NCI-H146 treated with DMSO at 0.1 percent for 48 hours (cell line): ENCODE measurements around the gene MS4A10.
"Not testable (repeated sequence)": the region's sequence is repeated elsewhere in the genome, so short reads cannot be mapped to it uniquely, and the experiment has no call there.

Experiments
- DNase-seq: peaks from one replicate; lab custom pipeline; 2025; ENCODE audit not compliant: unreplicated experiment; lab: John Stamatoyannopoulos, UW

The MS4A10 gene

DNA sequence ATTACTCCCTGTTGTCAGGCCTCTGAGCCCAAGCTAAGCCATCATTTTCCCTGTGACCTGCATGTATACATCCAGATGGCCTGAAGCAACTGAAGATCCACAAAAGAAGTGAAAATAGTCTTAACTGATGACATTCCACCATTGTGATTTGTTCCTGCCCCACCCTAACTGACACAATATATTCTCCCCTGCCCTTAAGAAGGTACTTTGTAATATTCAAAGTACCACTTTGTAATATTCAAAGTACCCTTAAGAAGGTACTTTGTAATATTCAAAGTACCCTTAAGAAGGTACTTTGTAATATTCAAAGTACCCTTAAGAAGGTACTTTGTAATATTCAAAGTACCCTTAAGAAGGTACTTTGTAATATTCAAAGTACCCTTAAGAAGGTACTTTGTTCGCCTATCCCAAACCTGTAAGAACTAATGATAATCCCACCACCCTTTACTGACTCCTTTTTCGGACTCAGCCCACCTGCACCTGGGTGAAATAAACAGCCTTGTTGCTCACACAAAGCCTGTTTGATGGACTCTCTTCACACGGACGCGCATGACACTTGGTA lies 38.7 kb downstream of the MS4A10 start:
- not testable (repeated sequence) for DNase-seq

DNA sequence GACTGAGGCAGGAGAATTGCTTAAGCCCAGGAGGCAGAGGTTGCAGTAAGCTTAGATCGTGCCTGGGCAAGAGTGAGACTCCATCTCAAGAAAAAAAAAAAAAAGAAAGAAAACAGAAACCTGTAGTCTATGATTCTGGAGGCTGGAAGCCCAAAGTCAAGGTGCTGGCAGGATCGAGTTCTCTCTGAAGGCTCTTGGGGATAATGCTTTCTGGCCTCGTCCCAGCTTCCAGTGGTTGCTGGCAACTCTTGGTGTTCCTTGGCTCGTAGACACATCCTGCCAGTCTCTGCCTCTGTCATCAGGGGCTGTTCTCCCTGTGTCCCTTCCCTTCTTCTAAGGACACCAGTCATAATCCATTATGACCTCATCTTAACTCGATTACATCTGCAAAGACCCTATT lies 40.0 kb downstream of the MS4A10 start:
- no peak for DNase-seq

DNA sequence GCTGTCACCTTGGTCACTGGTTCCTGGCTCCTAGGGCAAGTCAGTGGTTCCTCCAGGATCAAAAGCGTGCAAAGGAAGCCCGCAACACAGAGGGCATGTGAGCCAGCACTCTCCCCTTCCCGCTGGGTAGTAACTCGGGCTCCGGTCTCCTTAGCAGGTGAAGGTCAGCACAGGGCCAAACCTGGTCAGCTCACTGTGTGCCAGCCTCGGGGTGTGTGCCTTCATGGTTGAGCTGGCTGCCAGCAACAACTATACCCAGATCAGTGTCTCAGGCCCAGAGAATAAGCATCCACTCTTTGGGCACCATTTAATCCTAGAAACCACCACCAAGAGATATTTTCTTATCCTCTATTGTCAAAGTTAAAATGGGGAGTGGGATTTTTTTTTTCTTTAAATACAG lies 40.7 kb downstream of the MS4A10 start:
- no peak for DNase-seq

DNA sequence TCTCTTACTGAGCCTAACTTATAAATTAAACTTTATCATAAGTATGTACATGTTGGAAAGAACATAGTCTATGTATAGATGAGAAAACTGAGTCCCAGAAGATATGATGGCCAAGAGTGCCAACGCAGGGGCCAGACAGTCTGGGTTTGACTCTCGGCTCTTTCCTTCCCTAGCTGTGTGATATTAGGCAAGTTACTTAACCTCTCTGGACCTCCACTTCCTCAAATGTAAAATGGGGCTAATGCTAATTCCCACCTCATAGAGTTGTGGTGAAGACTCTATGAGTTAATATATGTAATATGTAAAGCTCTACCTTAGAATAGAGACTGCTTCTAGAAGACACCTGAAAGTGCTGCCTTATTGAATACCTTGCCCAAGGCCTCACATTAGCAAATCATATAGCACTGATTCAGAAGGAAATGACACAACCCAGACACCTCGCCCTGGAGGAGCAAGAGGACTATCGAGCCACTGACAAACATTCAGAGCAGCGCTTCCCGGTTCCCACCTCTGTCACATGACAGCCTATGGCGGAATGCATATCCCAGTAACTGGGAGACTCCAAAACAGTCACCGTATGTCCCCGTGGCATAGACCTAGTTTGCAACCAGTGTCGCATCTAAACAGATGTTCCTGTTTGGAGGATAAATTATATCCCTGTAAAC lies 45.5 kb downstream of the MS4A10 start:
- DNase-seq = no peak

DNA sequence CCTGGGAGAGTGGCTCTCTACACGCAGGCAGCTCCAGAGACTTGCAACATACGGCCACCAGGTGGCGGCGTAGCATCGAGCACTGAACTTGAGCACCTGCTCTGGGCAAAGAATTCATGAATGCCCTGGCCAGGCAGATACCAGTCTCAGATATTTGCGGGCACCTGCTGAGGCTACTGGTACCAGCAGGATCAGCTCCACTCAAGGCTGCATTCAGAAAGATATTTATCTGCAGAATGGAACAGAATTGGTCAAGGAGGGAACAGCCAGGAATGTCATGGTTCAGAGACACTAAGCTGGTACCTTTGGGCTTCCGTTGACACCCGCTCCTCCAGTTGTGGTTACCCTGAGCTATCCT lies 46.0 kb downstream of the MS4A10 start:
- DNase-seq = peak; percentile 61

DNA sequence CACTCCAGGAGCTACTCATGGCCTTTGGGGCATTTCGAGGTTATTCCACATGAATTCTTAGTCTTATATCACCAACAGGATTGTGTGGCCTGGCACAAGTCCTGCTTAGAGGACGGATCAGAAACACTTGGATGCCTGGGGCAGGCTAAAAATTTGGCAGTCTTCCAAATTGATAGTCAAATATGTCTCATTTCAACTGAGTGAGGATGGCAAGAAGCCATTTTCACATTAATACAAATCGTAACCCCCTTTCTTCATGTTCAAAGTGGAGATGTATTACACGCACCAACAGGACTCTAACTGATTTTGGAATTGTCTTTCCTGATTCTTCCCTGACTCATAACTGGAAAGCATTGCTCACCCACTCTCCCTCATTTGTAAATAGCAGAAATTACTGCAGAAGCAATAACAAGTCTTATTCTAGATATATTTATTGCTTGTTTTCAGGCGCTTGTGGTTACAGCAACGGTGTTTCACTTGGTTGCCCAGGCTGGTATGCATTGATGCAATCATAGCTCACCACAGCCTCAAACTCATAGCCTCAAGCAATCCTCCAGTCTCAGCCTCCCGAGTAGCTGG lies 46.5 kb downstream of the MS4A10 start:
- no peak for DNase-seq

DNA sequence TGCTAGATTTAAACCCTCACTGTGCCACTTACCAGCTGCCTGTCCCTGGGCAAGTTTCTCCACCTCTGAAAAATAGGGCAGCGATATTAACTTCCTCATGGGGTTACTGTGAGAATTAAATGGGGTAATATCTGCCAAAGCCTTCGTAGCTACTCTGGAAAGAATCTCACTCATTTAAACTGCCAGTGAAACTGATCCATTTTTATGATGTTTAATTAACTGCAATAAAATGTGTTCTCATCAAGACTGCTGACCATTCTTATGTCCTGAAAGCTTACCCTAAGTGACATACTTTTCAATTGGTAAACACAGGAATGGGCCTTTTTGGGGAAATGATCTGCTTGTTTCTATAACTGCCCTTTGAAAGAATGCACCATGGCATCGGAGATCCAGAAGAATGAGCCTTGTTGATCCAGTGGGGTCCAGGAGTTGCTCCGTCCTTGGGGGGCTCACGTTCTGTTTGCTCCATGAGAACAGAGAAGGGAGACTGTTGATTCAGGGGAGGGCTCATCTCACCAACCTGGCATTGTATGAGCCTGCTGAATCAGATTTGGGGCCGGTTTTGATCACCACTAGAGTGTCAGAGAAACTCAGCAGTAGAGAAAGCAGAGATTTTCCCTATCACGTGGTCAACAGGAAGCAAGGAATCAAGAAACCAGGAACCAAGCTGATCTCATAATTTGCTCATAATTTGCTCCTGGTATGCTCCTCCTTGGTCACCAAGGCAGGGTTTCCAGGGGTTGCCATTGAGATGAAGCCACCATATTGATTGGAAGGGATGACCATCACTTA lies 49.8 kb downstream of the MS4A10 start:
- no peak for DNase-seq

DNA sequence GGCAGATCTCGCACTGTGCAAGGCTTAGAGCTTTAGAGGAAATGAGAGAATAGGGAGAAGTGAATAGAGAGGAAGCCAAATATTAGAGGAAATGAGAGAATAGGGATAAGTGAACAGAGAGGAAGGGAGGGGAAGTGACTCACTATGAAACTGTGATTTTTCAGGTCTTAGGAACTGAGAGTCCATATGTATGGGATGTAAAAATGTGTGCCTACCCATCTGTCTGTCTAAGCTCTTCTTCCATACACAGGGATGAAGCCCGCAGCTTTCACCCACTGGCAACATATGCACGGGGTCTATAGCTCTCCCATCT lies 50.4 kb downstream of the MS4A10 start:
- DNase-seq = no peak

DNA sequence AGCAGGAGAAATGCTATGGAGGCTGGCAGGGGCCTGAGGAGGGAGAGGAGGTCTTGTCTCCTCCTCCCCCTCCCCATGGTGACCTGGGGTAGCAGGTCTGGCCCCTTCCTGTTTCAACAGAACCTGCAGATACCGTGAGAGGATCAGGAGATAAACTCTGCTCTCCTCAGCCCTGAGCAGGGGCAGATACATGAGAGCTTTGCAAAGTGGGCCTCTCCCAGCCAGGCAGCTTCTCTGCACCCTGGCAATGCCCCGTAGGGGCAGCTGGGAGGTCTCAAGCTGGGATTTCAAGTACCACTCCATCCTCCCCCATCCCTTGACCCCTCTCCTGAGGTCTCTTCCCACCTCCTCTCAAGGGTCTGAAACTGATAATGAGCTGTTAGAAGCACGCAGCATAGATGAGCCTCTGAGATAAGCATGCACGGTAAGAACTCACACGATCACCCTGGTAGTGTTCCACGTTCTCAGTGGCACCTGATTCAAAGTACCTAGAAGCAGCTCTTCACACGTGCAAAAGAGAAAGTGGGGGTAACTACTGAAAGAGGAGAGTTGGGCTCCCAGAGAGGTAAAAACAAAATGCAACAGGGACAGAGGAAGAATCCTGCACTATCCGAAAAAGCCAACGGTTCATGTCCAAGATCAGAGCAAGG lies 51.9 kb downstream of the MS4A10 start:
- no peak for DNase-seq

DNA sequence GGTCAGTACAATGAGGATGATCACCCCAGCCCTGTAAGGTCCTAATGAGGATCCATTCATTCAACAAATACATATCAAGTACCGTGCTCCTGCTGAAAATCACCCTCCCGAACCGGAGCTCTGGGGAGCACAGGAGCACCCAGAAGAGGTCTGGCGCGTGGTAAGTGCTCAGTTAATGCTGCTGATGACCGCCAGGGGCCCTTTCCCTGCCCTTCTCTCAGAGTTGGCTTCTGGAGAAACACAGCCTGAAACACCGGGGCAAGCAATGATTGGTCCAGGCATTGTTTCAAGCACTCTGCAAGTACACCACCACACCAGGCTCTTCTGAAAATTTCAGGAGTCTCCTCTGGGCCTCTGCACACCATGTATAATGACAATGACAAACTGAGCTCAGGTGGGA lies 53.0 kb downstream of the MS4A10 start:
- no peak for DNase-seq

DNA sequence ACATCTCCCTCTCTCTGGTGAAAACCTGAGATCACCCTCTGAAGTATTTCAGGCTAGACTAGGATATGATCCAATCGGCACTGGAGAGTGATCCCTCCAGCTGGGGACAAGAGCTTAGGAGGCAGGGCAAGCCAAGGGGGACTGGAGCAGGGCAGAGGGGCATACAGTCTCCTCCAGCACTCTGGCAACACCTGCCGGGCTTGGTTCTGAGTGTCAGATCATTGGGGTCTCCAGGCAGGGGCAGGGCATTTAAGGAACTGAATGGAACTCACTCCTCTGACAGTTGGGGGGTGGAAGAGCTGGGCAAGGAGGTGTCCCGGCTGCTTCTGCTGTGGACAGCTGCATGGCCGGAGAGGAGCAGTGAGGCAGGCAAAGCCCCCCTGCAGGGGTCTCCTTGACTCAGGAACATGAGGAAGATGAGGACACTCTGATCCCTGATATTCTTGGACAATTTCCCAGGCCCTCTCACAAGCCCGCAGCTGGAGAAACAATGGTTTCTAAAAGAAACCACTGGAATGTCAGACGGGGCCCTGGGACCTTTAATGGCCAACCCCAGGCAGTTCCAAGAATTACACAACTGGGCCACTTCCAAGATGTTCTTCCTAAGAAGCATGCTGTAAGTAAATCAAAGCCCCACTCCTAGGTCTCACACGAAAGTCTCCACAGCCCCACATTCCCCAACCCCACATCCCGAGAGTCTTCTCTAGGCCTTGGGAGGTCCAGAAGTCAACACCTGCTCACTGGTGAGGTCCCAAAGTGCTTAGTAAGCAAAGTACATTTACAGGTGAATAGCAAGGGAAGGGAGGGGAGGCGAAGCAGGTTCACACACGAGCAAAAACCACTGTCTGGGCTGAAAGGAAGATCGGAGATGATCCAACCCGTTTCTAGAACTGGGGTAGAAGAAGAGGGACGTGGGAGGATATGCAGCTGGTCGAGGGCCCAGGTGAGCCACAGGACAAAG lies 55.6 kb downstream of the MS4A10 start:
- no peak for DNase-seq

DNA sequence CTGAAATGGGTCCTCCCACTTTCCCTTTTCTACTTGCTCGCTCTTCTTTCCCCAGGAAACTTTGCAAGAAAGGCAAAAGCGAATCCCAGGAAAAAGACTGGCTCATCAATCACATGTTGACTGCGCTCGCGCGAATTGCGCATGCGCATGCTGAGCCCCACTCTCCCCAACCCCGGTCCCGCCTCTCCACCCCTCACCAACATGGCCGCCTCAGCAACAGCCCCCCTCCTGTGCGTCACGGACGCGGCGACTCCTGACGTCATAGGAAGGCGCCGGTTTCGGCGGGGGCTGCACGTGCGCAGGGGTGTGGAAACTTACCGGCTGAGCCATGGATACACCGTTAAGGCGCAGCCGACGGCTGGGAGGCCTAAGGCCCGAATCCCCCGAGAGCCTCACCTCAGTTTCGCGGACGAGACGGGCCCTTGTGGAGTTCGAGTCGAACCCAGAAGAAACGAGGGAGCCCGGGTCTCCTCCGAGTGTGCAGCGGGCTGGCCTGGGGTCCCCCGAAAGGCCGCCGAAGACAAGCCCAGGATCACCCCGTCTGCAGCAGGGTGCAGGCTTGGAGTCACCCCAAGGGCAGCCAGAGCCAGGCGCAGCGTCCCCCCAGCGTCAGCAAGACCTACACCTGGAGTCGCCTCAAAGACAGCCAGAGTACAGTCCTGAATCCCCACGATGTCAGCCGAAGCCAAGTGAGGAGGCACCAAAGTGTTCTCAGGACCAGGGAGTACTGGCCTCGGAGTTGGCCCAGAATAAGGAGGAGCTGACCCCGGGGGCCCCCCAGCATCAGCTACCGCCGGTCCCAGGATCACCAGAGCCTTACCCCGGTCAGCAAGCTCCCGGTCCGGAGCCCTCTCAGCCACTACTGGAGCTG lies 56.9 kb downstream of the MS4A10 start, which contains the start of gene CCDC86:
TSS of gene CCDC86 (plus strand) at position 317 of the 871 bp plus-strand sequence. CDS start at position 329, 12 bp downstream.
- DNase-seq = peak; percentile 73

DNA sequence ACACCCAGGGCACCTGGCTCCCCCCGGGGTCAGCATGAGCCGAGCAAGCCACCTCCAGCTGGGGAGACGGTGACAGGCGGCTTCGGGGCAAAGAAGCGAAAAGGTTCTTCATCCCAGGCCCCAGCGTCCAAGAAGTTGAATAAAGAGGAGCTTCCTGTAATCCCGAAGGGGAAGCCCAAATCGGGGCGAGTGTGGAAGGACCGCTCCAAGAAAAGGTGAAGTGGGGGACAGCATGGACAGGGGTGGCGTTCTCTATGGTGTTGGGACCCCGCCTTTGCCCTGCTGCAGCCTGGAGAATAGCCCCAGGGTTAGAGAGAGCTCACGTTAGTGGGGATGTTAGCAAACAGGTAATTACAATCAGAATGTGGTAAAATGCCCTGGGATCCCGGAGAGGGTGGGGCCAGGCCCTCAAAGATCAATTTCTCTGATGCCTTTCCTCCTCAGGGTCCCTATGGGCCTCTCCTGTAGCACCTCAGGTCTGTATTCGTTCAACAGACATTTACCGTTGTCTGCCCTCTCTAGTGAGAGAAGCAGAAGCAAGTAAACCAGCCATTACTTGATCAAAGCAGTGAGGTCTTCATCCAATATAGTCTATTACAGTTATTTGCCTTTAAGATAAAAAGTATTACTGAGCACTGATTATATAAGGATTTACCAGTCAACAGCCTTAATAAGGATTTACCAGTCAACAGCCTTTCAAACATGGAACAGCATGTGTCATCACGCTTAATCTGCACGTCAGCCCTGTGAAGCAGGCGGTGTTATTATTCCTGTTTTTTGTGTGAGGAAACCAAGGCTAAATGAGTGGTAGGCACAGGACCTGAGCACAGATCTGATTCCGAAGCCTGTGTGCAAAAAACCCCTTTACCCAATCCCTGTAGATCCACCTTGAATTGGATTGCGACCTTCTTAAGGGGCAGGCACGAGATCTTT lies 57.8 kb downstream of the MS4A10 start:
- peak; percentile 10 for DNase-seq

DNA sequence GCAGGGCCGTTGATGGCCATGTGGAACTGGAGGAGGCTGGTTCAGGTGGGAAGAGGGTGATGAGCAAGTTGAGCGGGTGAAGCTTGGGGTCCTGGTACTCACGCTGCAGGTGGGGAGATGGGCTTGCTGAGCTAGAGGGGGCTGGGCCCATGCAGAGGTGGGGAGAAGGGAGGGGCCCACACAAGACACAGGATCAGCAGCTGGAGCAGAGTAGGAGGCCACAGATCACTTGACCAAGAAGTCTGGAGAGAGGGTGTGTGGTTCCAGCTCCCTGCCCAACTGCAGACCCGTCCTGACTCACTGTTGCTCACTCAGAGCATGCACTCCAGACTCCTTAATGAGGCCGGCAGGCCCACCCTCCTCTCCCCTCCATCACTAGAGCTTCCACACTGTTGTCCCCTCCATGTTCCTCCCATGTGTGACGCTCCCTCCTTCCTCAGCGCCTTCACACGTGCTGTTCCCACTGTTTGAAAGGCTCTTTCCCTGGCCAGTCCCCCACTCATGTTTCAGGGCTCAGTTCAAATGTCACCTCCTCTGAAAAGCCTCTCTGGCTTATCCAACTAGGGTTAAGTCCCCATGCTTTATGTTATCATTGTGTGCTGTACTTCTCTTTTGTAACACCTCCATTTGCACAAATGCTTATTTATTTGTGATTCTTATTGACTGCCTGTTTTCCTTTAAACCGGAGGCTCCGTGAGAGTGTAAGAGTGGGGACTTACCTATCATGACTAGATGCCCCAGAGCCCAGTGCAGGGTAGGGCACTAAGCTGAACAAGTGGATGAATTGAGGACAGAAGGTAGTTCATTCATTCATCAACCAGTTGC lies 59.1 kb downstream of the MS4A10 start:
- no peak for DNase-seq

DNA sequence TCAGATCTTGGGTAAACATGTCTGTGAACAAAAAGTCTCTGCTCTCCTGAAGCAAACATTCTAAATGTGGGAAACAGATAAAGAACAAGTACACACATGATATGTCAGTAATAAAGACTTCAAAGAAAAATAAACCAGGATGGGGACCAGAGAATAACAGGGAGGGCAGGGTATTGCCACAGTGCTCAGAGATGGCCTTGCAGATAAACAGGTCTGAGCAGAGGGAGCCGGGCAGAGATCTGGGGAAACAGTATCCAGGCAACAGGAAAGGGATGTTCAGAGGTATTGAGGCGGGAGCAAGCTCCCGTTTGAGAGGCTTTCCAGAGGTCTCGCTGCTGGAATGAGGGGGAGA lies 59.7 kb downstream of the MS4A10 start:
- no peak for DNase-seq

DNA sequence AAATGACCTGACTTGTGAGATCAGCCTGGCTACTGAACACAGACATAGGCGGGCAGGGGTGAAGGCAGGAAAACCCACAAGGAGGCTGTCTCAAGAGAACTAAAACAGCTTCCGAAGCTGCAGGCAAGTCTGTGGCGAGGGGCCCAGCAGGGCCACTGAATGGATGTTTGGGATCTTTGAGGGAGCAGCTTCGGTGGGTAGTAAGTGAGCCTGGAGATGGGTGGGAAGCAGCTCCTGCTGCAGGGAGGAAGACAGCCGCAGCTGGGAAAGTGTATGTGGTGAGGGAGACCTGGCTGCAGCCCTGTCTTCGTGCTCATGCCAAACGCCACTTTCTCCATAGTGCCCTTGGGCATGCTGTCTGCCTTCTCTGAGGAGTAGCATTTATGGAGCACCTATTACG lies 60.2 kb downstream of the MS4A10 start:
- no peak for DNase-seq

DNA sequence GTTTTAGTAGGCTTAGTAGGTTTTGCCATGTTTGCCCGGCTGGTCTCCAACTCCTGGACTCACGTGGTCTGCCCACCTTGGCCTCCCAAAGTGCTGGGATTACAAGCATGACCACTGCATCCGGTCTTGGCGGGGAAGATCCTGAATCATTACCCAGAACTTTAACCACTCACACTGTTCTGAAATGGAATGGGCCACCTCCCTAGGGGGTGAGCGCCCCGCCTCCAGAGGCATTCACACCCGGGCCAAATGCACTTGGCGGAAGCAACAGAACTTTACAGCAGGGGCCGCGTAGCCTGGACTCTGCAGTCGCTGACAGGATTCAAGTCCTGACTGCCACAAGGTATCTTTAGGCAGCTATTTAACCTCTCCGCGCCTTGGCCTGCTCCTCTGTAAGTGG lies 62.1 kb downstream of the MS4A10 start:
- no peak for DNase-seq

DNA sequence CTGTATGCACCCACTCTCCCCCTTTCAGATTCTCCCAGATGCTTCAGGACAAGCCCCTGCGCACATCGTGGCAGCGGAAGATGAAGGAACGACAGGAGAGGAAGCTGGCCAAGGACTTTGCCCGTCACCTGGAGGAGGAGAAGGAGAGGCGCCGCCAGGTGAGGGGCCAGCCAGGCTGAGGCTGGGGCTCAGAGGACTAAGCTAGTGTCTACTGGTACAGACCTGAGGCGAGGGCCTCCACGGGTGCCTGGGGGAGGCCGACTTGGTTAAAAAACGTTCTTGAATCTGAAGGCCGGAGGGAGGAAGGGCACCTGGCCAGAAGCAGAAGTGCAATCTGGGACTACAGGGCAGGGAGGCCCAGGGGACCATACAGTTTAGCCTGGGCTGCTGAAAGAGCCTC lies 62.8 kb downstream of the MS4A10 start:
- no peak for DNase-seq
